NCI-H748 (cell line): ENCODE data around the gene PLCD1.

ENCODE experiments used
- DNase-seq: peaks from one replicate; lab custom pipeline; 2025; ENCODE audit not compliant: unreplicated experiment; lab: John Stamatoyannopoulos, UW

PLCD1 gene

DNA sequence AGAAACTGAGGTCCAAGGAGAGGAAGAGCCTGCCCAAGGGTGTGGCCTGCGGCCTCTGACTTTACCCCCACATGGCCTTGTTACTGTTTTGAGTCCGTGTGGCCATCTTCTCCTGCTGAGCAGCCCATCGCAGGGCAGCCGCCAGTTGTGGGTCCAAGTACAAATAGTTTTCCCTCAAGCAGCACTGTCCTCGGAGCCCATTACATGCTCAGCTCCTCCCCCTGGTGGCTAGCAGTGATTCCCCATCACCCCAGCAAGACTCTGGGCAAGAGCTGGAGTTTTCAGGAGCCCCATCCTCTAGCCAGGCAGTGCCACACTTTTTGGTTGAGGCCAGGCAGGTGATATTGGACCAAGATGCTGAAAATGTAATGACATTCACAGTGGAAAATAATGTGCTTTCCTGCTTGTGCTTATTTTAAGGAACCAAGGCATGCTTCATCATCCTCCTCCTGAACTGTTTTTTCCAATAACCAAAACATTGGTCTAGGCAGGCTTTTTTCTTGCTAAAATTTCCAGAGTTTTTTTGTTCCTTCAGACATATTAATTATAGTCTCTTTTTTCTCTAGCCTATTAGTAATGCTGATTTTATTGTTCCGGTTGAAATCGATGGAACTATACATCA lies 62.1 kb downstream of the PLCD1 start:
- peak; percentile 51 for DNase-seq

DNA sequence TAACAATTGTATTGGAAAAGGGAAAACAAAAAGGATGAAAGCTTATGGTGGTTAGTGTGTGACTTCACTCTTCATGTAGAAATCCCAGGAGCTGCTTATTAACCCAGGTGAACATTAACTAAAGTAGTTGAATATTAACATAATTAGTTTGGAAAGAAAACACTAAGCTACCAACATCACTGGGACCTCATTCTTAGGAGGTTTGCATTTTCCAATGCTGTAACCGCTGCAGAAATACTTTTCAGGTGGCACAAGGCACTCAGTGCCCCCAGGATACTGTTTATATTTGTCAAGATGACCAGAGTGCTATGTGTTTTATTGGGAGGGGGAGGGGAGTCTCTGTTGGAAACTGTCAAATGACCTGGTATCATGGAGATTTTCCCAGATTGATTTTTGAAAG lies 64.7 kb downstream of the PLCD1 start:
- no peak for DNase-seq

DNA sequence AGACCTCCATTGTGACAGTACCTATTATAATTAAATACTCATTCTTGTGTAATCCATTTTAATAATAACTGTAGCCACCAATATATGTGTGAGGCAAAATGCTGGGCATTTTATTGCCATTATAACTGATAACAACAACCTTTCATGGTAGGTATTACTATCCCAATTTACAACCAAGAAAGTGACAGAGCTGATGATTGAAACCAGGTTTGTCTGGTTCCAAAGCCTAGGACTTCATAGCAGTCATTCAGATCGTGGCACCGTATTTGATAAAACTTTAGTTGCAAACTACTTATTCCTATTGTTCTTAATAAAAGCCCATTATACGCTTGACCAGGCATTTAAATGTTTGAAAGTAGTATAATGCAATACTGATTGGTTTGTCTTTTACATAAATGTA lies 65.3 kb downstream of the PLCD1 start:
- no peak for DNase-seq

DNA sequence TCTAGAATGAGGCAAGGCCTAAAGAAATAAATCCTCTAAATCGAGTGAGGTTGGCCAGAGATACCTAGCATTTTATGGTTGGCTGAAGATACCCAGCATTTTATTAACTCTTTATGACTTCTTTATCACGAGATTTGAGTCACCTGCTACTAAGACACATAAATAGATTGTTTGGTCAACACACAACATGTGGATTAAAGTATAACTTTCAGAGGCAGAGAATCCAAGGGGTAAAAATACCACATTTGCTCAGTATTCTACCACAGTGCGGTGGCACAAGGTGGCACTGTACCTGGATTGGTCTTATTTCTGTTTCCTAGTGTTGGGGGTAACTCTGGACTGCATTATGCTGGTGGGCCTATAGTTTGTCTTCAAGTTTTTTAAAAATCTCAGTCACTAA lies 65.8 kb downstream of the PLCD1 start:
- DNase-seq: no peak

DNA sequence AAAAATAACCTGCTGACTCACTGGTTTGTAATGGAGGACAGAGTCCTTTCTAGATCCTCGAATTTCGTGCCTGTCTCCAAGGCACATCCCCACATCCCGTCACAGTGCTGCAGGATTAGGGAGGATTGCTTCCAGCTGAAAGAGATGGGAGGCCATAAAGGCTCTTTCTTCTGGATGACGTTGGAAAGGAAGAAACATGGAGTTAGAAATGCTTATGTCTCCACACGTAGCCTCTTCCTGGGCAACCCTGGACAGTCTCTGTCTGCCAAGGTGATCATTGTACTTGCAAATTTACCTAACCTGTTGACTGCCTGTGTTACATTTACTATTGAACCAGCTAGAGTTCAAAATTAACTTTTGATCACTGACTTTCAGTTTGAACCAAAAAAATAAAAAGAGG lies 66.4 kb downstream of the PLCD1 start:
- DNase-seq: no peak

DNA sequence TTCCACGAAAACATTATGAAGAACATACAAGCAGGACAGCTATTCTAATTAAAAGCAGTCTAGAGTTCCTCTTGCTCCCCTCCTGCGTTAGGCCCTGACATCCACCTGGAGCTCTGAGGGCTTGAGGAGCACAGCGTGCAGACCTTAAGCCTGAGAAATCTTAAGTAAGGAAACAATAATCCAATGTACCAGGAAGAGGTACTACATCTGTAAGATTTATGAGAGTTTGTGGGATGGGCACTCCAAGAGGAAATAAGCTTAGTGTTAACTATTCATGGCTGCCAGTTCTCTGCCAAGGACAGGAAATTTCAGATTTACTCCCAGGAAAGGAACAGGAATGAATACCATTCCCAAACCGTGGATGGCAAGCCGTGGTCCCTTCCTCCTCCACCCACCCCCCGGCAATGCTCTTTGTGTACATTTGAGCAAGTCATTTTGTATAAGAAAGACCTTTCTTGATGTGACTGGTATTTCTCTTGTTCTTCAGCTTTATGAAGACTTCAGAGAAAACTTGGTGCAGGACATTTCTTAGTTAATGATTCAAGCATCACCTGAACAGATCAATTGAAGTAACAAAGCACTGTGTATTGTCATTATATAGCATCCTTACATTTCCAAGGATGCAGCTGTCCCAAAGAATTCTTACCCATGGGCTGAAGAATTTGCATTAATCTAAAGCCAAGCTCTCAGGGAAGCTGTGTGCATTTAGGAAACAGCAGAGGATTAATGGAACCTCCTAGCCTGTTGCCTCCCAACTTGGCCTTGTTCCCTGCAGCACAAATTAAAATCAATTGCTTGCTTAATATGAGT lies 67.6 kb downstream of the PLCD1 start:
- DNase-seq: no peak

DNA sequence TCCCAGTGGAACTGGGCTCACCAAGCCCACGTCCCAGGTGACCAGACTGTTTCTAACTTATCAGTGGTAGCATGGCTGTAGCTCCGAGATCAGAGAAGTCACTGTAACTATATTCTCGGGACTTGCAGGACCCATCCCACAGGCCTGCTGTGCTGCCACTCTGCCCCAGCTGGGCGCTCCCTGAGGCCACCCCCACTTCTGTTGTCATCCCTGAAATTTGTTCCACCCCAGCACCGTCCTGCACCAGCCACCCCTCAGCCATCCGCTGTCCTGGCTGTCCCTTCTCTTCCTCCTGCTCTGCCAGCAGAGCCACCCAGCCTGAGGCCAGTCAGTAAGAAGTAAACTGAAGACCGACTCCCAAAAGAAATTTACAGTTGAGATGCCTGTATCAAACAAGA lies 71.9 kb downstream of the PLCD1 start:
- DNase-seq: no peak
